ELR (cell line): ENCODE data around the gene TPCN2.

ENCODE experiments used
- DNase-seq: peaks from one replicate; pipeline ENCODE4 v3.0.0-alpha.2; 2015; ENCODE audit warnings: low read depth

The TPCN2 gene

DNA sequence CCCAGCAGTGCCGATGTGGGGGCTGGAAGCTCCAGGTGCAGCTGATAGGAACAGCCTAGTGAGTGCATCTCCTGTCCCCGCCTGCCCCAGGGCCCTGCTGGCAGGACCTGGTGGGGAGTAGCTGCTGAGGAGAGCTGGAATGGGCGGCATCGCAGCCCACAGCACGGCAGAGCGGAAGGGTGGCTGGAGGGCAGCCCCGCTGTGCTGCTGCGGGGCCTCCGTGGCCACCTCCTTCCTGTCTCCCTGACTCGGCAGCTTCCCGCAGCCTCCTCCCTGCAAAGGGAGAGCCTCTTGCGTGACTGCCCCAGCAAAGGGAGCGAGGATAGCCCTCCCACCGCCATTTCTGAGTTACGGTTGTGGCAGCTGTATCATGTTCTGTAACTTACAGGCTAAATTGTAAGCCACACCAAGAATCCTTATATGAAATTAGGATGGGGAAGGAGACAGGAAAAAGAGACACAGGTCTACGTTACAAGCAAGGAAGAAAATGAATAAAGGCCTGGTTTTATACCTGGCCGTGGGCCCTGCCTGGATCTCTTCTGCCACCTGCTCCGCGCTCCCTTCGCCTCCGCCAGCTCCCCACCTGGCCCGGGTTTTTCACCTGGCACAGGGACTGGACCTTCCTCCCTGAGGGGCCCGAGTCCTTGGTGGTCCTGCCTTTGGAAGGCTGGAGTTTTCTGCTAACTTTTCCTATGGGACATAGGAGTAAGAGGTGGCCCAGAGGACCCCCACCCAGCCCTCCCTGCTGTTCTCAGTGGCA lies 10.0 kb downstream of the TPCN2 start:
- DNase-seq: no peak

DNA sequence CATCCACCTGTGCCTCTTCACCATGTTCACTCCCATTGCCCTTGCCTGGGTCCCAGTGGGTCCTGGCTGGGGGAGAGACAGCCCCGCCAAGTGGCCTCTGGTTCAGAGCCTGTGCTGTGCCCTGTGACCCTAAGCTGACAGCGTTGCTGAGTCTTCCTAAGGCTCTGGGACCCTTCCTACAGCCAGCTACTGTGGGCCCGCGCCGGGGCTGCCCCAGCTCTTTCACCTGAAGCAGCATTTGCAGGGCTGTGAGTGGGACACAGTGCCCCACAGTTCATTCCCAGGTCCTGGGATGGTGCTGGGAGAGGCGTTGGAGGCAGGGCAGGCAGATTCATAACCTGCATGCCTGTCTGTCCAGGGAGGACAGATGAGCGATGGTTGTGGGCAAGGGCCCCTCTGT lies 10.7 kb downstream of the TPCN2 start:
- DNase-seq: no peak

DNA sequence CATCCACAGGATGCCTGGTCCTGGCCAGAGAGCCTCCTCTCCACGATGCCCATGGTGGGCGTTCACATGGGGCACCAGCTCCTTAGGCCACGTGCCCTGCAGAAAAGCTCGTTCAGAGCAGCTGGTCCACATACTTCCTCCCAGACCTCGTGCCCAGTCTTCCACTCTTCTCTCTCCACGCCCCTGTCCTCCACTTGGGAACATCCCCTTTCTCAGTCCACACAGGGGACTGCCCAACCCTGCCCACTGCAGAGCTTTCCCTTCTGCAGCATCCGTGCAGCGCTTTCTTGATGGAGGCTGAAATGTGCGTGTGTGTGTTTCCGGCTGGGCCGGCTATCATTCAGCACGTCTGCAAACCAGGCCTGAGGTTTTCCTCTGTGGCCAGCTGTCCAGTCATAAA lies 11.3 kb downstream of the TPCN2 start:
- DNase-seq: no peak

DNA sequence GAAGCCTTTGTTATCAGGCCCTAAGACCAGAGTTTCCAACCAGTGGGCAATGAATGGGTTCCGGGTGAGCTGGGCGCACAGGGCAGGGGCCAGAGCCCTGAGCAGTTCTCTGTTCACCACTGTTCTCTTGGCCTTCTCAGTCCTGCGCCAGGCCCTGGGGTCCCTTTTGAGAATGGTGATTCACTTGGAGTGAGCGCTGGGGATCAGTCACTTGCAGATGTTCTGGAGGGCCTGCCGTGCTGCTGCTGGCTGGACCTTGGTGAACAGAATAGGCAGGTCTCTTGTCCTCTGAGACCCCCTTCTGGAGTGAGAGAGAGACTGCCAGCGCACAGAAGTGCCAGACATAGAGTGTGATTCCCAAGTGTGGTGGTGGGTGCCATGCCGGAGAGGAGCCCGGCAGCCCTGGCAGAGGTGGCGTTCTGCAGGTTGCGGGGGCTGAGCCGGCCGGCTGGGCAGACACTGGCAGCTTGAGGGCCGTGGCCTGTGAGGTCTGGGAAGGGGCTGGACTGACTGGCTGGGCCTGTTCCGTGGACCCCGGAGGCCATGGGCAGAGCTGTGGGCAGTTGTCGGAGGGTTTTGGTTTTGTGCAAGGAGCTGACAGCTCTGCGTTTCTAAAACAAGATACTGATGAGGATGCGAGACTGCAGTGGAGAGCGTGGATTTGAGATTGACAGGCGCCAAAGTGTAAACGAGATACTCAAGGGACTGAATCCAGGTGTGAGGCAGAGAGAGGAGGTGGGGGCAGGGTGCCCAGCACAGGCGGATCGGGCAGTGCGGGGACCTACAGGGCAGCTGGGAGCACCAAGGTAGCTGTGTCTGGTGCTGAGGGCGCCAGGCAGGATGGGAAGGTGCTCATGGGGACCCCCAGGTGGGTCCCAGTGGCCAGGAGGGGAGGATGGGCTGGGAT lies 12.3 kb downstream of the TPCN2 start:
- no peak for DNase-seq

DNA sequence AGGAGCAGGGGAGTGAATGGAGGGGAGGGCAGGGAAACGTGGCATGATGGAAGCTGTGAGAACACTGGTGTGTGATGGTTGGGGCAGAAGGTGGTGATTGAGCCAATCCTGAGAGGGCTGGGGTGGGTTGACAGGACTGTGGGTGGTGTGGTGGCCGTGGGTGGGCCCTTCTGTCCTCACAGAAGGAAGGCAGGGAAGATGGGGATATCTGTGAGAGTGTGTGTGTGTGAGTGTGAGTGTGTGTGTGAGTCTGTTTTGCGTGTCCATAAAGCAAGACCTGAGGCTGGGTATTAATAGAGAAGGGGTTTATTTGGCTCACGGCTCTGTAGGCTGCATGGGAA lies 13.0 kb downstream of the TPCN2 start:
- no peak for DNase-seq

DNA sequence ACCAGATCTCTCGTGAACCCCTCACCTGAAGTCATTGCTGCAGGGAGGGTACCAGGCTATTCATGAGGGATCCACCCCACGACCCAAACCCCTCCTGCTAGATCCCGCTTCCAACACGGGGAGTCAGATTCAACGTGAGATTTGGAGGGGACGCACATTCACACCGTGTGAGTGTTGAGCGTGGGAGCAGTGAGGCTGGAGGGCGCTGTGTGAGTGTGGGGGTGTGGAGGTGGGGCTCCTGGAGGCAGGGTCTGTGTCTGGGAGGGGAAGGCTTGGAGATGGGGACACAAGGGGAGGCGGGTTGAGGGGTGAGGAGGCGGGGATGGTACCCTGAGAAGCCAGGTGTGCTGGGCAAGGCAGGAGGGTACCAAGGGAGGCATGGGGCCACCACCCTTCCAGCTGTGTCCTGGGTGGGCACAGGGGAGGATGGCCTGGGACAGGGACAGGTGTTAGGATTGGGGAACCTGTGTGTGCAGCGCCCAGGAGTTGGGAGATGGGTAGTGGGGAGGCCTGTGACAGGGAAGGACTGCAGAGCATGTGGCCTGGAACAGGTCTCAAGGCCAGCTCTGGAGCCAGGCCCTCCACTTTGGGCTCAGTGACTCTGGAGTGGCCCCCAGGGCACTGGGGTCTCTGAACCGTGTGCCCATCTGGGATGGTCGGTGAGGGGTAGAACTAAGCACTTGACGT lies 13.6 kb downstream of the TPCN2 start:
- no peak for DNase-seq

DNA sequence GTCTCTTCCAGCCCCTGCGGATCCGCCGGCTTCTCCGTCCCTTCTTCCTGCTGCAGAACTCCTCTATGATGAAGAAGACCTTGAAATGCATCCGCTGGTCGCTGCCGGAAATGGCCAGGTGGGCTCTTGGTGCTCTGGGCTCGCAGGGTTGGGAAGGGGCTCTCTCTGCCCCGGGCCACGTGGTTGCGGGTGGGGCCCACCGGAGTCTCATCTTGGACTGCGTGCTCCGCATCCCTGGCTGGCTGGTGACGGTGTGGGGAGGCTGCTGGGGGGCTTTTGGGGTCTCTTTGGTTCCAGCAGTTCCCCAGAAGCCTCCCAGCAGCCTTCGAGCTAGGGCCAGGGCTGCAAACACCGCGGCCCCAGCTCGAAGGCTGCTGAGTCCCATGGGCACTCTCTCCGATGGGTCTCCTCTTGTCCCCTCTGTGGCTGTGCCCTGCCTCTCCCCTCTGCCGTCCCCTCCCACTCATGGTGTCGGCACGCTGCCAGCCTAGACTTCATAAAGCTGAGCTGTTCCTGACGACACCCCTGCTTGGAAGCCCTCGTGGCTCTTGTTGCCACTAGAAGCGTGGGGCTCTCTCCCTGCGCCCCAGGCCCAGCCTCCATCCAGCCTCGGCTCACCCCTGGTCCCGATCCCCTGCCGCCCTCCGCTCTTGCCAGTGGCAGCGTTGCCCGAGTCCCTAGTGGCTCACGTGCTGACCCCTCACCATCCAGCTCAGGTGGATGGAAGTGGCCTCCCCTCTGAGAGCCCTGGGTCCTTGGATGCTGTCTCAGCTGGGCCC lies 14.3 kb downstream of the TPCN2 start:
- no peak for DNase-seq

DNA sequence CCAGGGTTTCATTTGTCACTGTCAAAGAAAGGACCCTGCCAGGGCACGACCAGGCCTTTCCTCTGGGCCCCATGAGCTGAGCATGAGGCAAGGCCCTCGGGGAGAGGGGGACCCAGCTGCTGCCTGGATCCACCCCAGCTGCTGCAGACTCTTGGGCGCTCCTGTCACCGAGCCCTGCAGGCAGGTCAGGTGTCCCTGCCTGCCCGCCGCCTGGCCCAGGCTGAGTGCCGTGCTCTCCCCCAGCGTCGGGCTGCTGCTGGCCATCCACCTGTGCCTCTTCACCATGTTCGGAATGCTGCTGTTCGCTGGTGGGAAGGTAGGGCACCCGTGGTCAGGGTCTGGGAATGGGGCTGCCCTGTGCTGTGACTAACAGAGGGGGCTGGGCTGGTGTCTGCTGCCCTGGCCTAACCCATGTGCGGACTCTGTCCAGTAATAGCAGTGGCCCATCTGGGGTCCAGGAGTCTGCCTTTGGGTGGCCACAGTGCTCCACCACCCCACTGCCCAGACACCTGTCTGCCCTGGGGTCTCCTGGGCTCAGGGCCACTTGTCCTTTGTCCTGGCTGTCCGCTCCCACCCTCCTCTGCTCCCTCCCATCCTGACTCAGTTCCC lies 15.0 kb downstream of the TPCN2 start:
- no peak for DNase-seq

DNA sequence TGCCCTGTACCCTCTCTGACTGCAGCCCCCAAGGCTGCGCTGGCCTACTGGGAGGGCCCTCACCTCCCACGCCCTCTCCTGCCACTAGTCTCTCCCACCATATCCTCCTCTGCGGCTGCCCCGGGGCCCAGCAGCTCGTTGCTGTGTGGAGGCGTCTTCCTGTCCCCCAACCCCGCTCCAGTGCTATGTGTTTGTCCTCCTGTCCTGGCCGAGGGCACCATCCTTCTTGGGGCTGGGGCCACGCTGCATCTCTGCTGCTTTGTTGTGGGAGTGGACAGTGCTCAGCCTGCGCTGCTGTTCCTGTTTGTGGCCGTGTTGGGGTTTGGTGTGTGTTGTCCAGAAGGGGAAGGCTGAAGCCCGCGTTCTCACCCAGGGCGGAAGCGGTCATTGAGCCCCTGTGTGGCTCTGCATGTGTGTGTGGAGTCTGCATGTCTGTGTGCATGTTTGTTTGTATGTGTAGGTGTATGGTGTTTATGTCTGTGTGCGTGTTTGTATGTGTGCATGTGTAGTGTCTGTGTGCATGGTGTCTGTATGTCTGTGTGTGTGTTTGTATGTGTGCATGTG lies 15.7 kb downstream of the TPCN2 start:
- DNase-seq: no peak

DNA sequence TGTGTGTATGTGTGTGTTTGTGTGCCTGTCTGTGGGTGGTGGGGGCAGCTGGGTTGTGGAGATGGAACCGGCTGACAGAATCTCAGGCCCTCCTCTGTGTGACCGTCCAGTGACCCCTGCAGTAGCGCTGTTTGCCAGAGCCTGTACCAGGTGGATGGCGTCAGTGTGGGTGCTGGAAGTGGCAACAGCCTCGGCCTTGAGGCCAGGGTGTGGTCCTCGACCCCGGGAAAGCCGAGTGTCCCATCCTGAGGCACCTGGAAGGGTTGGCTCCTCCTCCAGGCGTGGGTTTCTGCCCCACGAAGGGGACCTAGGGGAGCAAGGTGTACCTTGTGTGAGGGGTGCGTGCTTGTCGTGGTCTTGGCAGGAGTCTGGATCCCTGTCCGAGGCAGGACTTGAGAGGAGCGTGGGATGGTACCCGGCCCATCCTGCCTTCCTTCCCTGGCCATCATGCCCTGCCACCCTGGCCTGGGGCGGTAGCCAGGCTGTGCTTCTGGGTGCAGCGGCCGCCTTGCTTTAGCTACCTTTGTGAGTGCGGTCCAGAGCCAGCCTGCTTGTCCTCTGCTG lies 16.5 kb downstream of the TPCN2 start:
- DNase-seq: no peak

DNA sequence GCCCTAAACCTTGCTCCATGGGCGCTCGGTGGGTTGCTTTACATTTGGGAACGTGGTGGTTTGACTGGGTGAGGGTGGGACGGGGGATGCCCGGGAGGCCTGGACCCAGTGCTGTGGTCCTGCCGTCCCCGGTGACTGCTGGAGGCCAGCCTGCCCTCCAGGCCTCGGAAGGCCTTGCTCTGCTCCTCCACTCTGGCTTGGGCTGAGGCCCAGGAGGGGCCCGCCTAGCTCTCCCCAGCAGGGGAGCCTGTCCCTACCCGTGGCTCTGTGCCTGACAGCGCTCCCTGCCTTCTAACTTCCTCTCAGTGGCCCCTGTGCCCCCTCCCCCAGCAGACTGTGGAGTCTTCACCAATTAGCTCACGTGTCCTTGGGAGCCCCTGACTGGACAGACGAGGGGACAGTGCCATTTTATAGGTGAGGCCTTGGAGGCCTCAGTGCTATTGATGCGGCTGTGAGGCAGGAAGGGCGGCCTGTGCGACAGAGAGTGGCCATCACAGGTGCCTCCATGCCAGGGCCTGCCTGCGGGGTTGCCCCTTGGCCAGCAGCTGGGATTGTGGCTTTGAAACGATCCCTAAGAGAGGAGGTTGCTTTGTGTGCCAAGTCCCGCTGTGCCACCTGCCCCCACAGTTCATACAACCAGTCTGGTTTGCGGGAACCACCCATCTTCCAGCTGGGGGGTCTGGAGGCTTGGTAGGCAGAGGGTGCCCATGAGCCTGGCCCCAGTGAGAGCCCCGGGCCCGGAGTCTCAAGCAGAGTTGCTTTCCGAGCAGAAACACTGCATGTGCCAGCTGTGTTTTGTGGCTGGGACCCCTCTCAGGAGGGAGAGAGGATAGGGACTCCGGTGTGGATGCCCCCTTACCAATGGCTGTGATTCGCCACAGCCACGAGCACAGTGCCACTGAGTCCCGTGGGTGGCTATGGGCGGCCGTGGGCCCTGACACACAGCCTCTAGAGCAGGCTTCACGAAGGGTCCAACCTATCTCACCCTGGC lies 17.7 kb downstream of the TPCN2 start:
- DNase-seq: no peak

DNA sequence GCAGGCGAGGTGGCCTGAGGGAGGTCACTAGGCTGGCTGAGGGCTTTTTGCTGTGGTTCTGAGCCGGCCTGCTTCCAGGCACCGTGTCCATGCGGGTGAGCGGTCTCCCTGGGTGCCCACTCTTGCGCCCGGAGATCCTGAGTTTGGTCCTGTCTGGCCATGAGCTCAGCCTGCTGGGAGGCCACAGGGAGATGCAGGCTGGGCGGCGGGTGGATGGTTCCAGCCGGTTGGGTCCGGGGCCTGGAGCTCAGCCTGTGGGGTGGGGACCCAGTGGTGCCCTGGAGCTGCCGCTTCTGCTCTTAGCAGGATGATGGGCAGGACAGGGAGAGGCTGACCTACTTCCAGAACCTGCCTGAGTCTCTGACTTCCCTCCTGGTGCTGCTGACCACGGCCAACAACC lies 18.5 kb downstream of the TPCN2 start:
- no peak for DNase-seq

DNA sequence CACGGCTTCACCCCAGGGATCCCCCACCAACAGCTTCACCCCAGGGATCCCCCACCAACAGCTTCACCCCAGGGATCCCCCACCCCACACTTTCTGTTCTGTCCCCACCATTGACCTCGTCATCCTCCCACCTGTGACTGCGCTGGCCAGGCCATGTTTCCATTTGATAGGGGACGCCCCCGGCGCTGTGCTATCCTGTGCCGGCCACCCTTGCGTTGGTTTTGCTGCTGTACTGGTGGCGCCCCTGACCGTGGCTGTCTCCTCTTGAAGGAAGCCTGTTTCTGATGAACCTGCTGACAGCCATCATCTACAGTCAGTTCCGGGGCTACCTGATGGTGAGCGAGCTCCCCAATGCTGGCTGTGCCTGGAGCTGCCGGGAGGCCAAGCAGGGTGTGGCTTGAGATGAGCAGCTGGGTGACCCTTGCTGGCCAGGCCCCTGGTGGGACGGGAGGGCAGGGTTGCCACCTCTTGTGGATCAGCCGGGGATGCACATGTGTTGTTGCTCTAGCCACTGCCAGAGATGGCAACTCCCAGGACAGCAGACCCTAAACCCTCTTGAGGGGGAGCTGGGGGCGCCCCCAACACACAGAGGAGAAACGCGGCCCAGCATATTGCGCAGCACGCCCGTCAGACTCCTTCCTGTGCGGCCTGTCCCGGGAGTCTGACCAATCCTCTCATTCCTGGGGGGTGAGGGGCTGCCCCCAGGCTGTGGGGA lies 22.5 kb downstream of the TPCN2 start:
- no peak for DNase-seq

DNA sequence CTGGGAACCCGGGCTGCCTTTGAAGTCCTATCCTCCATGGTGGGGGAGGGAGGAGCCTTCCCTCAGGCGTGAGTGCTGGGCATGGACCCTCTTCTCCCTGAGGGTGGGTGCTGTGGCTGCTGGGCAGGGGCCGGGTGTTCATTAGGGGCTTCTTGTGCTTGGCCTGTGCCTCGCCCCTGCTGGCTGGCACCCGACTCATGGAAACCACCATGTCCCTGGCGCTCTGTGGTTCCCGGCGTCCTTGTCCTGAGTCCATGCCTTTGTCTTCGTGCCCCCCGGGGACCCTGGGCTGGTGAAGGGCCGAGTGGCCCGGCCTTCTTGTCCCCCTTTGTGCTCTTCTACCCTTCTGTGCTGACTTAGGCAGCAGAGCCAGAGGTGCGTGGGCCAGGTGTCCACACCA lies 23.2 kb downstream of the TPCN2 start:
- no peak for DNase-seq

DNA sequence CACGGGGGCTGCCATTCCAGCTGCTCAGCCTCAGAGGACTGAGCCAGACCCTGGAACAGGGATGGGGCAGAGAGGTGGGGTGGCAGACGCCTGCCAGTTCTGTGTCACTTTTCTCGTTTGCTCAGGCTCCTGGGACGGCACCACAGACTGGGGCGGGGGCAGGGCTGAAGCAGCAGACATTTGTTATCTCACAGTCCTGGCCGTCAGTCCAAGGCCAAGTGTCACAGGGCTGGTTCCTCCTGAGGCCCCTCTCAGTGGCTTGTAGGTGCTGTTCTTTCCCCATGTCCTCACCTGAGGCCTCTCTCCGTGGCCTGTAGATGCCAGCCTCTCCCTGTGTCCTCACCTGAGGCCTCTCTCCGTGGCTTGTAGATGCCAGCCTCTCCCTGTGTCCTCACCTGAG lies 24.7 kb downstream of the TPCN2 start:
- DNase-seq: no peak

DNA sequence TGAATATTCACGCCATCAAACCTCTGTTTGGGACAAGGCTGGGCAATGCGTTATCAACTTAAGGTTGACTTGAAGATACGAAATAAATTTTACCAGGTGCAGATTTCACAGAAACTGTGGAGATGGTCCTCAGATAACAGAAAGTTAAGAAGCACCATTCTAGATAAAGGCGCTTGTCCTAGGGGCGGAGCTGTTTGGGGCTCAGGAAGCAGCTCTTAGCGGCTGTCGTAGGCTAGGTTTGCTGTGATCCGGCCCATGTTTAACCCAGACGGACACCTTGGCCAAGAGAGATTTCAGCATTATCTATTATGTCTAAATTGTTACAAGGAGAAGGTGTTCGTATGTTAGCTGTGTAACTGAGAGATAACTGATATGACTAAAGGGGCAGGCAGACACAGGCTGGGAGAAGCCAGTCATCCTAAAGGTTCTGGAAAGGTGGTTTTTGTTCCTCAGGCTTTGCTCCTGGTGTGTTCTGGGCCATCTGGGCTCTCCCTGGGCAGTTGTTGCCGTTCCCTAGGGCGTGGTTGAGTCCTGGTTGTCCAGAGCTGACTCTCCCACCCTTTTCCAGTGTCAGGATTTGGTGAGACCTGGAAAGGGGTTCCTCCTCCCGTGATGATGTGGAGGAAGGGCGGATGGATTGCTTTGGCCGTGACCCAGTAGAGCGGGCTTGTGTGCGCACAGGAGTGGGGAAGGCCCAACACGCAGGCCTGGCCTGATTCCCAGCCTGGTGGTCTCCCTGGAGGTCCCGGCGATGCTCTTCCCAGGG lies 25.8 kb downstream of the TPCN2 start:
- no peak for DNase-seq

DNA sequence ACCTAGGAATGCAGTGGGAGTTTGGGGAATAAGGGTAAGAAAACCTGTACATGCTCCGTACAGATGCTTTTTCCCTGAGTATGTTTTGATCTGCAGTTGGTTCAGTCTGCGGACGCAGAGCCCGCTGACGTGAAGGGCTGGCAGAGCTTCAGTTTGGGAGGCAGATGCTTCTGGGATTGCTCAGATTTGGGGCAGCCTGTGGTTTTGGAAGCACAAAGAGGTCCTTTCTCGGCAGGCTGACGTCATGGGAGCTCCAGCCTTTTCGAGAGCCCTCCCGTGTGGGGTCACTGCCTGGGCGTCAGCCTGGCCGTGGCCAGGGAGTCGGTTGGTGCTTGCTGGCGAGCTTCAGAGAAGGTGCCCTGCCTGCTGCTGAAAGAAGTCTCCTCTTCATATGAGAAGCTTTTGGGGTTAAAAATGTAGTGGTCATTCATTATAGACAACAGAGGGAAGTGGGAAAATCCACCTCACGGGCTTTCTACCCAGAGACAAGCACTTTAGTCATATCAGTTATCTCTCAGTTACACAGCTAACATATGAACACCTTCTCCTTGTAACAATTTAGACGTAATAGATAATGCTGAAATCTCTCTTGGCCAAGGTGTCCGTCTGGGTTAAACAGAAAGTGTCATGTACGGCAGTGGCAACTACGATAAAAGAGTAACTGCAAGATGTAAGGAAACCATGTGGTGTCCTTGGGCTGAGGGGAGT lies 26.8 kb downstream of the TPCN2 start:
- peak; percentile 99 for DNase-seq
